ENCODE results near the gene CD109.
"Not testable (repeated sequence)": the region's sequence is repeated elsewhere in the genome, so short reads cannot be mapped to it uniquely, and the experiment has no call there.

CD109 gene

DNA sequence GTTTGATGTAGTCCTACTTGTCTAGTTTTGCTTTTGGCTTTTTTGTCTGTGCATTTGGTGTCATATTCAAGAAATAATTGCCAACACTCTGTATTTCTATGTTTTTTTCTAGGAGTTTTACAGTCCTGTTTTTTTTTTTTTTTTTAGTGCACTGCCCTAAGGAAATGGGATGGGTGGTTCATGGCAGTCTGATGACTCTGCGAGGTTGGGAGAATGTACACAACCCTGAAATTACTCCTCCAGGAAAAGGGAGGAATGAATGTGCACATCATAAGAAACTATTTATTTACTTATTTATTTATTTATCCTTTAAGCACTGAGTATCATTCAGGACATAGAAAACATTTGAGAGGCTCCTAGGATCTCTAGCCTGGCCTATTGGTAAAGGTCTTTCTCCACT is 27.0 kb upstream of the CD109 start:
- Histone ChIP-seq H3K4me3 (ENCODE audit: low read length) (no peak overlapping the region), H2AFZ (ENCODE audit: low read depth, low read length) (no peak overlapping the region), H3K27me3 (ENCODE audit: insufficient read depth, low read length) (no peaks in the 10 kb centered on the region), H3K9me3 (ENCODE audit: low read length) (no peaks in the 10 kb centered on the region), H3K36me3 (ENCODE audit: insufficient read depth, low read length) (no peaks in the 10 kb centered on the region), H3K4me1 (ENCODE audit: insufficient read depth, low read length) (no peaks in the 10 kb centered on the region)

DNA sequence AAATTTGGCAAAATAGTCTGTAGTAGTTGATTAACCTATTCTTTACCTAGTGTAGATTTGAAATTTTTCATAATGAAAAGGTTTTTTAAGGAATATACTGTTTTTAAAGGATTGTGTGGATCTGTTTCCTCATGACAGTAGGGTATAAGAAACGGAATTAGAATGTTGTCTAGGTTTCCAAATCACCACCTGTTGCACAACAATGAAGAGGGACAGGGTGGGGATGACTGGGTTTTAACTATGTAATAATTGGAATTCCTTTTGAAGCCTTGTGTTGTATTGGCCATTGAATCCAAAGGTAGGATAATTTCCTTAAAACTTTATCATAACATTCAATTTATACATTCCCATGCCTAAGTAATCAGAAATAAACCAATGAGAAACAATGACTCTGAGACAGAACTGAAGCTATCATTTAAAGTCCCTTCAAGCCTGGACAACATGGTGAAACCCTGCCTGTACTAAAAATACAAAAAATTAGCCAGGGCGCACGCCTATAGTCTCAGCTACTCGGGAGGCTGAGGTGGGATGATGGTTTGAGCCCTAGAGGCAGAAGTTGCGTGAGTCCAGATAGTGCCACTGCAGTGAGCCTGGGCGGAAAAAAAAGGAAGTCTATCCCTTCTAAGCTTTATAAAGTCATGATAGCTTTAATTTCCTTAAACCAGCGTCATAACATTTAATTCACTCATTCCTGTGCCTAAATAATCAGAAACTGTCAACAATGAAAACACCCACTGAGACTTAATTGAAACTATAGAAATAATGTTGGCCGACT is 23.9 kb upstream of the CD109 start:
- Histone ChIP-seq H3K9me3 (ENCODE audit: low read length) (no peaks in the 10 kb centered on the region), H3K4me1 (ENCODE audit: insufficient read depth, low read length) (no peaks in the 10 kb centered on the region), H3K4me3 (ENCODE audit: low read length) (no peak overlapping the region), H3K36me3 (ENCODE audit: insufficient read depth, low read length) (no peaks in the 10 kb centered on the region), H2AFZ (ENCODE audit: low read depth, low read length) (no peak overlapping the region), H3K27me3 (ENCODE audit: insufficient read depth, low read length) (no peaks in the 10 kb centered on the region)

DNA sequence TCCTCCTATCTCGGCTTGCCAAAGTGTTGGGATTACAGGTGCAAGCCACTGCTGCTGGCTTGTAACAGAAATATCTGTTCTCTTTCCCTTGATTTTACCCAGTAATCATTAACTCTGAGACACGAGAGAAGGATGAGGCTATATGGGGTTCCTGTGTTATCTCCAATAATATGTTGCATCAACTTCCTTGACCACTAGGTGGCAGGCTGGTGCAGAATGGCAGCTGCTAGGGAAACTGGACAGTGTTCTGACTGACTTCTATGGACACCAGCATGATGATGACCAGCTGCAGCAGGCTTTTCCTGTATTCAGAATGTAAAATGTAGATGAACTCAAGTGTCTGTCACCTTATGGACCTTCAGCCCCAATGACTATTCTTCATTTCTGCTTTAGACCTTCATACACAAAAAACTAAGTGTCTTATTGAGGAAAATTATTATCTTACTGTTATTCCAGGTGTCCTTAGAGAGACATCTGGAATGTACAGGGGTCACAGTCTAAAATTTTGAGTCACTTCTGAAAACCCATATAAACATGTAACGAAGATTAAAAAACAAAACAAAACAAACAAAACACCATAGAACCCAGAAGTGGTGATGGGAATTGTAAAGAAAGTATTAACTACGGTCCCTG is 20.4 kb upstream of the CD109 start:
- no peaks in the 10 kb centered on the region for H3K27me3 ChIP-seq (ENCODE audit: insufficient read depth, low read length)

DNA sequence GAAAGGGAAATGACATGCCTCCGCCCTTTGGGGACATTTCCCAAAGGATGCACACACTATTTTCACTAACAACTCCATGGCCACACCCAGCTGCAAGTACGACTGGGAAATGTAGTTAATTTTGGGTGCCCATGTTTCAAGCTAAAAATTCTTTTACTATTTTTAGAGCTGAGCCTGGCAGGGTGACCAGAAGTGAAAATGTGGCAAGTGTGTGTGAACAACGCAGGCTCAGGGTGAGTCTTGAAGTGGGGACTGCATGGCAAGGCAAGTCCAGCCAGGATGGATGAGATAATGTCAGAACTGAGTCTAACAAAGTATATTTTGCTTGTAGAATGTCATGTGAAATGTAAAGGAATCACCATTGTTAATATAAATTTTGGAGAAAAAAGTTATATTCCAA is 17.0 kb upstream of the CD109 start:
- Histone ChIP-seq H3K4me1 (ENCODE audit: insufficient read depth, low read length) (no peaks in the 10 kb centered on the region), H2AFZ (ENCODE audit: low read depth, low read length) (no peak overlapping the region), H3K36me3 (ENCODE audit: insufficient read depth, low read length) (no peaks in the 10 kb centered on the region), H3K27me3 (ENCODE audit: insufficient read depth, low read length) (no peaks in the 10 kb centered on the region), H3K9me3 (ENCODE audit: low read length) (no peaks in the 10 kb centered on the region), H3K4me3 (ENCODE audit: low read length) (no peak overlapping the region)

More for the DNA sequence above, 20.4 kb upstream of the CD109 start:
- Histone ChIP-seq H3K36me3 (ENCODE audit: insufficient read depth, low read length) (no peaks in the 10 kb centered on the region), H2AFZ (ENCODE audit: low read depth, low read length) (no peak overlapping the region), H3K4me1 (ENCODE audit: insufficient read depth, low read length) (no peaks in the 10 kb centered on the region), H3K9me3 (ENCODE audit: low read length) (no peaks in the 10 kb centered on the region), H3K4me3 (ENCODE audit: low read length) (no peak overlapping the region)

DNA sequence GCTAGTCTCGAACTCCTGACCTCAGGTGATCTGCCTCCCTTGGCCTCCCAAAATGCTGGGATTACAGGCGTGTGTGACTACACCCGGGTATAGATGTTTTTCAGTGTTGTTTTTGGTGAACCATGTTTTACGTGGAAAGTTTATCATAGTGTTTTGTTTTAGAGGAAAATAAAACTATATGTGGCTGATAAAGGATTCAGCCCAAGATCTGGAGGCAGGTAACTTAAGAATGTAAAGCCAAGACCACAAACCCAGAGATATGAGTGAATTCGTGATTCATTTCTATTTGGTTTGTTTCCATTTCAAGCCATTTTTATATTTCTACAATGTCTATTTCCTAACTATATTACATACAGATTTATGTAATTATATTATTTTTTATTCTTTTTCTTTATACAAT is 16.2 kb upstream of the CD109 start:
- H2AFZ ChIP-seq (ENCODE audit: low read depth, low read length); H3K9me3 ChIP-seq (ENCODE audit: low read length); H3K4me1 ChIP-seq (ENCODE audit: insufficient read depth, low read length); H3K4me3 ChIP-seq (ENCODE audit: low read length); H3K36me3 ChIP-seq (ENCODE audit: insufficient read depth, low read length); H3K27me3 ChIP-seq (ENCODE audit: insufficient read depth, low read length): not testable (repeated sequence)

DNA sequence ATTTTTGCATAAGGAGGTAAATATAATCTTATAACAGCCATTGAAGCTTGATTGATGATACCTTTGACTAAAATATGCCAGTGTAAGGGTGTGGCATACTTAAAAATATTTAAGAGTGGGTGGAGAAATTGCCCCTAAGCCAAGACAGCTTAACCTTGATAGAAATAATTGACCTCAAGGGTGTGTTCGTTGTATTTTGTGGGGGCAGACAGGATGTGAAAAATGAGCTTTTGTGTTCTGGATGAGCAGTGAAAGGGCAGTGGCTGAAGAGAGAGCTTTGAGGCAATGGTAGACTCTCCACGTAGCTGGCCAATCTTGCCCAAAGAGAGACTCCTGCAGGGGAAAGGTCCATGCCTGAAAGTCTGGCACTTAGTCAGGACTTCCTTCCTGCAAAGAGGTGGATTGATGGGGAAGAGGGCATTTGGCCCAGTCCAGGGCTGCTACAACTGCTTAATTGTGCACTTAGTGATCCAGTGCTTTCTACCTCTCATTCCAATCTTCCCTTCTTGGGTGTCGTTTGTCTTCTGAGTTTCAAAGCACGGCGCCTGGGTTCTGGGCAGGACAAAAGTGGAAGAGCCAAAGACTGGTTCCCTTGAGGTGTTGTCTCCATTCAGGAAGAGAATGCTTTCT is 15.6 kb upstream of the CD109 start:
- Histone ChIP-seq H2AFZ (ENCODE audit: low read depth, low read length) (no peak overlapping the region), H3K9me3 (ENCODE audit: low read length) (no peaks in the 10 kb centered on the region), H3K4me3 (ENCODE audit: low read length) (no peak overlapping the region), H3K36me3 (ENCODE audit: insufficient read depth, low read length) (no peaks in the 10 kb centered on the region), H3K4me1 (ENCODE audit: insufficient read depth, low read length) (no peaks in the 10 kb centered on the region), H3K27me3 (ENCODE audit: insufficient read depth, low read length) (no peaks in the 10 kb centered on the region)

DNA sequence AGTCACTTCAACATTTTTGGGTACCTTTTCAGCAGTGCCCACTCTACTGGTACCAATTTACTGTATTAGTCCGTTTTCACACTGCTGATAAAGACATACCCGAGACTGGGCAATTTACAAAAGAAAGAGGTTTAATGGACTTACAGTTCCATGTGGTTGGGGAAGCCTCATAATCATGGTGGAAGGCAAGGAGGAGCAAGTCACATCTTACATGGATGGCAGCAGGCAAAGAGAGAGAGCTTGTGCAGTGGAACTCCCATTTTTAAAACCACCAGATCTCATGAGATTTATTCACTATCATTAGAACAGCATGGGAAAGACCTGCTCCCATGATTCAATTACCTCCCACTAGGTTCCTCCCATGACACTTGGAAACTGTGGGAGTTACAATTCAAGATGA is 12.4 kb upstream of the CD109 start:
- not testable (repeated sequence) for H3K27me3 ChIP-seq (ENCODE audit: insufficient read depth, low read length); H3K4me3 ChIP-seq (ENCODE audit: low read length); H3K9me3 ChIP-seq (ENCODE audit: low read length); H3K4me1 ChIP-seq (ENCODE audit: insufficient read depth, low read length); H2AFZ ChIP-seq (ENCODE audit: low read depth, low read length); H3K36me3 ChIP-seq (ENCODE audit: insufficient read depth, low read length)

DNA sequence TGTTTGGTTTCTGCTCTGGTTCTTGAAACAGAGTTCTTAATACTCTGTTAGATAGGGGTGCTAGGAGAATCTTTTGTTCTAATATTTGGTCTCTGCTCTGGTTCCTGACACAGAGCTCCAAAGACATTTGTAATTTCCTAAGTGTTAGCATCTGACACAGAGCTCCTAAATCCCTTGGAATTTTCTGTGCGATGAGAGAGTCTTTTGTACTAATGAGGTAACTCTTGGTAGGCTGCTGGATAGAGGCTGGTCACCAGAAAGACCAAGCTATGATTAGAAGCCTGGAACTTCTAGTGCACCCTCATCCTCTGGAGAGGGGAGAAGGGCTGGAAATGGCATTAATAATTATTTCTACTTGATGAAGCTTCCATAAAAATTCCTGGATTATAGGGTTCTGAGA is 7.7 kb upstream of the CD109 start:
- H3K36me3 ChIP-seq (ENCODE audit: insufficient read depth, low read length): no peaks in the 10 kb centered on the region
- H3K4me3 ChIP-seq (ENCODE audit: low read length): no peak overlapping the region
- no peaks in the 10 kb centered on the region for H3K4me1 ChIP-seq (ENCODE audit: insufficient read depth, low read length)
- H3K27me3 ChIP-seq (ENCODE audit: insufficient read depth, low read length): peaks cover 4% of the 10 kb centered on the region
- H3K9me3 ChIP-seq (ENCODE audit: low read length): no peaks in the 10 kb centered on the region
- H2AFZ ChIP-seq (ENCODE audit: low read depth, low read length): no peak overlapping the region

DNA sequence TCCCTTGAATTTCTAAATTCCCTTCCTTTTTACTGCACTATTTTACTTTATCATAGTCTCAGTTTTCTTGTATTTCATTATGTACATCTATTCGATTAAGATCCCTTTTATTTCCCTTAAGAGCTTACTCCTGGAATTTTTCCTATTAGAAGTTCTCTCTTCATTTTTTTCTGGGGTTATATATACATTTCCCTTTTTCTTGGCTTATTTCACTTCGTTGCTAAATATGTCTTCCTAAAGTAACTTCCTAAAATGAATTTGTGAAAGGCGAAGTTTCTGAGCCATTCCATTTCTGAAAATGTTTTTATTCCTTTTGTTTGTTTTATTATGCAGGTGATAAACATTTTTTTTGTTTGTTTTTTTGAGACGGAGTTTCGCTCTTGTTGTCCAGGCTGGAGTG is 5.9 kb upstream of the CD109 start:
- H3K4me1 ChIP-seq (ENCODE audit: insufficient read depth, low read length): no peaks in the 10 kb centered on the region
- H3K27me3 ChIP-seq (ENCODE audit: insufficient read depth, low read length): peaks cover 11% of the 10 kb centered on the region
- H2AFZ ChIP-seq (ENCODE audit: low read depth, low read length): no peak overlapping the region
- H3K36me3 ChIP-seq (ENCODE audit: insufficient read depth, low read length): no peaks in the 10 kb centered on the region
- no peaks in the 10 kb centered on the region for H3K9me3 ChIP-seq (ENCODE audit: low read length)
- no peak overlapping the region for H3K4me3 ChIP-seq (ENCODE audit: low read length)

DNA sequence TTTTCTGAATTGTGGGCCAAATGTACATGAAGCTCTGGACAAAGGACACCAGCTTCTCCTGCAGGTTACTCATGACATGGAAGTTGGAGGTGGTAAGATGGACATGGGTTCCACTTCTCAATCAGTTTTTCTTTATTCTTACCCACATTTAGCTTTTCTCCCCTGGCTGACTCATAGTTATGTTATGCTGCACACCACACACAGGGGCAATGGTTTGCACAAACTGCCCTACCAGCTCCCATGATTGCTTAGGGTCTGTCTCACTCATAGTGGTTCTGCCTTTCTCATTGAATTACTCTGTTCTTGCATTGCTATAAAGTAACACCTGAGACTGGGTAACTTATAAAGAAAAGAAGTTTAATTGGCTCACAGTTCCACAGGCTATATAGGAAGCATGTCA is 4.5 kb upstream of the CD109 start:
- H3K27me3 ChIP-seq (ENCODE audit: insufficient read depth, low read length): peaks cover 18% of the 10 kb centered on the region
- H2AFZ ChIP-seq (ENCODE audit: low read depth, low read length): no peak overlapping the region
- H3K4me3 ChIP-seq (ENCODE audit: low read length): no peak overlapping the region
- H3K9me3 ChIP-seq (ENCODE audit: low read length): no peaks in the 10 kb centered on the region
- no peaks in the 10 kb centered on the region for H3K4me1 ChIP-seq (ENCODE audit: insufficient read depth, low read length)
- H3K36me3 ChIP-seq (ENCODE audit: insufficient read depth, low read length): no peaks in the 10 kb centered on the region

DNA sequence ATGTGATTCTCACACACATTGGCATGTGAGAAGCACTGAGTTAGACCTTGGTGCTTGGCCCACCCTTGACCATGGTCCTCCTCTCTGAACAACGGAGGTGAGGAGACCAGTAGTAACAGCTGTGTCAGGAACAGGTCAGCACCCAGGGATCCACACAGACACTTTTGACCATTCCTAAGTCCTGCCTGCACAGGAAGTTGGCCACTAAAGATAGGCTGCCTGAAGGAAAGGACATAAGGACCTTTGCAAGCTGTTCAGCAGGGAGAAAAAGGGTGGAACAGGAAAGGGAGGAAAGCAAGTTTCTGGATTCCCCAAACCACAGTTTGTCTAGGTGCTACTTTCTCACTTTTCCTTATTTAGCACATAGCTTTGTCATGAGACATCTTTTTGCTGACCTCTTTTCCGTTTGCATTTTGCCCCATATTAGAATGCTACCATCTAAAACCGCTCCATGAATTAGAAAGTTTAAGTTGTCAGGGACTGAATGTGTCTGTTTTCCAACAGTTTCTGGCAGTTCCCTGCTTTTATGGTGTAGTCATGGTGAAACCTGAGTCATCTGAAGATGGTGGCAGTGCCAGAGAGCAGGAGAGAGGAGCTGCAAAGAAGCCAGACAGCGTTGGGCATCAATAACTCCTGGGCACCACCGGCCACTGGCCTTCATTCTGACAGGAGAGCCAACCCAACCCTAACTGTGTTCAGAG is 1.1 kb upstream of the CD109 start:
- Histone ChIP-seq H3K4me1 (ENCODE audit: insufficient read depth, low read length) (no peaks in the 10 kb centered on the region), H2AFZ (ENCODE audit: low read depth, low read length) (no peak overlapping the region), H3K36me3 (ENCODE audit: insufficient read depth, low read length) (no peaks in the 10 kb centered on the region), H3K9me3 (ENCODE audit: low read length) (no peaks in the 10 kb centered on the region), H3K27me3 (ENCODE audit: insufficient read depth, low read length) (peaks cover 28% of the 10 kb centered on the region), H3K4me3 (ENCODE audit: low read length) (no peak overlapping the region)

DNA sequence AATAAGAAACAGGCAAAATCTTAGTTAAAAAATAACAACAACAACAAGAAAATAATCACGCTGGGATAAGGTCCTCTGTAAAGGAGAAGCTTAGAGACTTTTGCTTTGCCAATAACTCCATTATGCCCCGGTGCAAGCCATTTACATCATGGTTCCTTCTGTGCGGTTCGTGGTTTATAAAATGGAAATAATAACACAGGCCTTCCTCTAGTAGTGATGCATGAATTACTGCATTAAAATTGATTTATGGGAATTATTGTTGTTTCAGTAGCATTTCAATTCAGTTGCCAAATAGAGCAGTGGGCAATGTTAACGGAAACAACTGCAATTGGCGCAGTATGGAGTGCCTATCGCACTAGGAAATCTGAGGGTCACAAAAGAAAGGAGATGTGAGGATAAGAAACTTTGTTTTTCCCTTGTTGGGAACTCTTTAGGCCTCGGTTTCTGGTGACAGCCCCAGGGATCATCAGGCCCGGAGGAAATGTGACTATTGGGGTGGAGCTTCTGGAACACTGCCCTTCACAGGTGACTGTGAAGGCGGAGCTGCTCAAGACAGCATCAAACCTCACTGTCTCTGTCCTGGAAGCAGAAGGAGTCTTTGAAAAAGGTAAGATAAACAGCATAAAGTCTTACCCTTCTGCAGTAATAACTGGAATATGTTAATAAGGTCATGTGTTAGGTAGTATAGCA is 1.1 kb downstream of the CD109 start:
- Histone ChIP-seq H3K36me3 (ENCODE audit: insufficient read depth, low read length) (no peaks in the 10 kb centered on the region), H3K4me1 (ENCODE audit: insufficient read depth, low read length) (no peaks in the 10 kb centered on the region), H2AFZ (ENCODE audit: low read depth, low read length) (no peak overlapping the region), H3K9me3 (ENCODE audit: low read length) (no peaks in the 10 kb centered on the region), H3K27me3 (ENCODE audit: insufficient read depth, low read length) (peaks cover 28% of the 10 kb centered on the region), H3K4me3 (ENCODE audit: low read length) (no peak overlapping the region)

Measured in neuron (in vitro differentiated cells).